ENCODE measurements around the gene MTOR. TPM values are rescaled to one million over a fixed set of nuclear protein-coding genes. Genes with fewer than 3 reads are reported as not detected.
"Not testable (repeated sequence)": the region's sequence is repeated elsewhere in the genome, so short reads cannot be mapped to it uniquely, and the experiment has no call there.

The MTOR gene
- total and polyA plus RNA-seq, 9 donors = 23.5 to 33.3 (median 26.1) TPM

- WGBS (ENCODE audit: insufficient coverage) = 0% methylated on average over 63 of the region's 78 CpGs
- Histone ChIP-seq H3K36me3 (ENCODE audit: control insufficient read depth, insufficient read depth, low read length) (peaks cover 21% of the 10 kb centered on the region), H3K9me3 (replicated peaks; ENCODE audit: control insufficient read depth, low read depth, low read length) (no peaks in the 10 kb centered on the region), H3K27me3 (ENCODE audit: control insufficient read depth, insufficient read depth, low read length) (no peaks in the 10 kb centered on the region), H3K27ac (ENCODE audit: low read length) (peak within 1 kb of the TSS; percentile 47), H3K4me1 (ENCODE audit: control insufficient read depth, insufficient read depth, low read length) (peaks cover 7% of the 10 kb centered on the region), H3K4me3 (ENCODE audit: low read length) (peak within 1 kb of the TSS; percentile 58)
- DNase-seq = peak; percentile 94
These were observed 162.8 kb downstream of the MTOR start, which contains the start of gene EXOSC10 for GRCh38 chr1:11099310-11100148. Gene EXOSC10 (minus strand): TSS chr1:11099869. CDS start chr1:11099831, 38 bp downstream.

- H3K9me3 ChIP-seq (replicated peaks; ENCODE audit: control insufficient read depth, low read depth, low read length) = no peaks in the 10 kb centered on the region
- 0% methylated on average over 1 of the region's 5 CpGs for WGBS (ENCODE audit: insufficient coverage)
- H3K27ac ChIP-seq (ENCODE audit: low read length) = no peak overlapping the region
- no peak for DNase-seq
- H3K36me3 ChIP-seq (ENCODE audit: control insufficient read depth, insufficient read depth, low read length) = peaks cover 26% of the 10 kb centered on the region
- H3K4me3 ChIP-seq (ENCODE audit: low read length) = peak overlapping the region; percentile 58
- peaks cover 7% of the 10 kb centered on the region for H3K4me1 ChIP-seq (ENCODE audit: control insufficient read depth, insufficient read depth, low read length)
- H3K27me3 ChIP-seq (ENCODE audit: control insufficient read depth, insufficient read depth, low read length) = no peaks in the 10 kb centered on the region
These were observed 163.4 kb downstream of the MTOR start for GRCh38 chr1:11098931-11099309.

- not testable (repeated sequence) for H3K4me1 ChIP-seq (ENCODE audit: control insufficient read depth, insufficient read depth, low read length); H3K27me3 ChIP-seq (ENCODE audit: control insufficient read depth, insufficient read depth, low read length); DNase-seq; H3K9me3 ChIP-seq (replicated peaks; ENCODE audit: control insufficient read depth, low read depth, low read length); H3K4me3 ChIP-seq (ENCODE audit: low read length); H3K27ac ChIP-seq (ENCODE audit: low read length)
- WGBS (ENCODE audit: insufficient coverage) = no CpG with 5 or more reads among the region's 3 CpGs
- peaks cover 52% of the 10 kb centered on the region for H3K36me3 ChIP-seq (ENCODE audit: control insufficient read depth, insufficient read depth, low read length)
These were observed 178.6 kb downstream of the MTOR start for GRCh38 chr1:11083784-11084183.

GRCh38 chr1:11080931-11081330, 181.4 kb downstream of the MTOR start:
- Histone ChIP-seq H3K36me3 (ENCODE audit: control insufficient read depth, insufficient read depth, low read length) (peaks cover 64% of the 10 kb centered on the region), H3K4me1 (ENCODE audit: control insufficient read depth, insufficient read depth, low read length) (no peaks in the 10 kb centered on the region), H3K4me3 (ENCODE audit: low read length) (no peak overlapping the region), H3K27me3 (ENCODE audit: control insufficient read depth, insufficient read depth, low read length) (no peaks in the 10 kb centered on the region), H3K27ac (ENCODE audit: low read length) (no peak overlapping the region), H3K9me3 (replicated peaks; ENCODE audit: control insufficient read depth, low read depth, low read length) (no peaks in the 10 kb centered on the region)
- WGBS (ENCODE audit: insufficient coverage) = 100% methylated on average over 3 of the region's 12 CpGs
- DNase-seq = no peak

GRCh38 chr1:11078631-11079030, 183.7 kb downstream of the MTOR start:
- Histone ChIP-seq H3K4me3 (ENCODE audit: low read length) (no peak overlapping the region), H3K27me3 (ENCODE audit: control insufficient read depth, insufficient read depth, low read length) (no peaks in the 10 kb centered on the region), H3K4me1 (ENCODE audit: control insufficient read depth, insufficient read depth, low read length) (no peaks in the 10 kb centered on the region), H3K36me3 (ENCODE audit: control insufficient read depth, insufficient read depth, low read length) (peaks cover 82% of the 10 kb centered on the region), H3K9me3 (replicated peaks; ENCODE audit: control insufficient read depth, low read depth, low read length) (no peaks in the 10 kb centered on the region), H3K27ac (ENCODE audit: low read length) (no peak overlapping the region)
- WGBS (ENCODE audit: insufficient coverage) = 100% methylated on average over 2 of the region's 2 CpGs
- DNase-seq = no peak

DNA sequence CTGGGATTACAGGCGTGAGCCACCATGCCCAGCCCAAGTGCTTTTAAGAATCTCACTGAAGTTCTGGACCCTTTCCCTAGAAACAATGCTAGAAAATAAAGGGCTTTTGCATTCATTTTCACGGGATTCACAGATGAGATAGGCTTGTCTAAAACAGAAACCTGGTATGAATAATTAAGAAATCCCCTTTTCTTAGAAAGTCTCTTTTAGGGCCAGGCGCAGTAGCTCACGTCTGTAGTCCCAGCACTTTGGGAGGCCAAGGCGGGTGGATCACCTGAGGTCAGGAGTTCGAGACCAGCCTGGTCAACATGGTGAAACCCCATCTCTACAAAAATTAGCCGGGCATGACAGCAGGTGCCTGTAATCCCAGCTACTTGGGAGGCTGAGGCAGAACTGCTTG, 189.0 kb downstream of the MTOR start:
- no CpG with 5 or more reads among the region's 7 CpGs for WGBS (ENCODE audit: insufficient coverage)
- peaks cover 90% of the 10 kb centered on the region for H3K36me3 ChIP-seq (ENCODE audit: control insufficient read depth, insufficient read depth, low read length)
- not testable (repeated sequence) for H3K4me1 ChIP-seq (ENCODE audit: control insufficient read depth, insufficient read depth, low read length); H3K27me3 ChIP-seq (ENCODE audit: control insufficient read depth, insufficient read depth, low read length); DNase-seq; H3K27ac ChIP-seq (ENCODE audit: low read length); H3K9me3 ChIP-seq (replicated peaks; ENCODE audit: control insufficient read depth, low read depth, low read length); H3K4me3 ChIP-seq (ENCODE audit: low read length)

DNA sequence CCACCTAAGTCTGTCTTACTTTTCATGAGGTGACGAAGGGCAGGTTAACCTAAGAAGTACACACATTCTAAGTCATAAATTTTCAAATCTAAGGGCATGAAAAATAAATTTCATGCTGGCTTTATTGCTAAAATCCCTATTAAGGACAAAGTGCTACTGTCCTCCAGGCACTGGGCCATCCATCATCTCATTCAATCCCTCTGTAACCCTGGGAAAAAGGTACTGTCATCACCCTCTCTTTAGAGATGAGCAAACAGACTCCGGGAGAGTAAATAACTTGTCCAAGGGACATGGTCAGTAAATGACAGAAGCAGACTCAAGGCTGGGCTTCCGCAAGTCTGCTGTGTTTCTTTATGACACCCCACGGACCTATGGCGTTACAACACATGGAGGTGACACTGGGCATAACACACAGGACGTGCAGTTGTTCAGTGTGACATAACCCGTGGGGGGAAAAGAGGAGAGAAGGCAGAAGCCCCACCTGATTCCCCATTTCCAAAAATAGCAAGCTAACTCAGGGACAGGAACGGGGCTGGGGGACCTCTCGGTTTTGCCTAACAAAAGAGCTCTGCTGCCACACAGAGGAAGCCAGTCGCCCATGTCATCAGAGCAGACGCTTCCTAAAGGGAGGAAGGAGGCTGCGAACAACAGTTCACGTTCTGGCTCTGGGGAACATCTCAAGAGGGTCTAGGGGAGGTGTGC, 190.0 kb downstream of the MTOR start:
- no peaks in the 10 kb centered on the region for H3K4me1 ChIP-seq (ENCODE audit: control insufficient read depth, insufficient read depth, low read length)
- no peak for DNase-seq
- H3K27ac ChIP-seq (ENCODE audit: low read length) = no peak overlapping the region
- no peaks in the 10 kb centered on the region for H3K27me3 ChIP-seq (ENCODE audit: control insufficient read depth, insufficient read depth, low read length)
- H3K9me3 ChIP-seq (replicated peaks; ENCODE audit: control insufficient read depth, low read depth, low read length) = no peaks in the 10 kb centered on the region
- H3K36me3 ChIP-seq (ENCODE audit: control insufficient read depth, insufficient read depth, low read length) = peaks cover 92% of the 10 kb centered on the region
- no peak overlapping the region for H3K4me3 ChIP-seq (ENCODE audit: low read length)
- WGBS (ENCODE audit: insufficient coverage) = 67% methylated on average over 6 of the region's 13 CpGs

GRCh38 chr1:11071463-11072215, 190.7 kb downstream of the MTOR start:
- peaks cover 88% of the 10 kb centered on the region for H3K36me3 ChIP-seq (ENCODE audit: control insufficient read depth, insufficient read depth, low read length)
- no peak overlapping the region for H3K4me3 ChIP-seq (ENCODE audit: low read length)
- H3K4me1 ChIP-seq (ENCODE audit: control insufficient read depth, insufficient read depth, low read length) = no peaks in the 10 kb centered on the region
- no peaks in the 10 kb centered on the region for H3K9me3 ChIP-seq (replicated peaks; ENCODE audit: control insufficient read depth, low read depth, low read length)
- no peak for DNase-seq
- WGBS (ENCODE audit: insufficient coverage) = 89% methylated on average over 7 of the region's 15 CpGs
- H3K27ac ChIP-seq (ENCODE audit: low read length) = no peak overlapping the region
- no peaks in the 10 kb centered on the region for H3K27me3 ChIP-seq (ENCODE audit: control insufficient read depth, insufficient read depth, low read length)

DNA sequence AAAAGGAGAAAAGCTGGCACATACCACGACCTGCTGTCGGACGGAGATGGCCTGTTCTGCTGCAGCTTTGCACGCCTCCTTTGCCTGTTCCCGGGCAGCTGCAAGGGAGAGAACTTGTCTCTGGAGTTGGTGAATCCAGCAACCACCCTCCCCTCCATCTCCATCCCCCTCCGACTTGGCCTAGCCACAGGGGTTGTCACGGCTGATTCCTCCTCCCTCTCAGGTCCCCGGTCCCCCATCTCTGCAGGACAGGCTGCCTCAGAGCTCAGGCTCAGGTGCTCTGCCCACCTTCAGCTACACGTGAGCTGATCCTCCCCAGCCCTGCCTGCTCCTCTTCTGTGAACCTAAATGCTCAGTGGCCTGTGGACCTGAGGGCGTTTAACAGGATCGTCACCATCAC, 191.5 kb downstream of the MTOR start:
- H3K9me3 ChIP-seq (replicated peaks; ENCODE audit: control insufficient read depth, low read depth, low read length) = no peaks in the 10 kb centered on the region
- H3K4me3 ChIP-seq (ENCODE audit: low read length) = no peak overlapping the region
- DNase-seq = no peak
- 77% methylated on average over 9 of the region's 11 CpGs for WGBS (ENCODE audit: insufficient coverage)
- no peak overlapping the region for H3K27ac ChIP-seq (ENCODE audit: low read length)
- H3K27me3 ChIP-seq (ENCODE audit: control insufficient read depth, insufficient read depth, low read length) = no peaks in the 10 kb centered on the region
- no peaks in the 10 kb centered on the region for H3K4me1 ChIP-seq (ENCODE audit: control insufficient read depth, insufficient read depth, low read length)
- peaks cover 88% of the 10 kb centered on the region for H3K36me3 ChIP-seq (ENCODE audit: control insufficient read depth, insufficient read depth, low read length)

Data from muscle of leg (tissue), 11 donors.